Dermis blood vessel endothelial cell (primary cell): ENCODE measurements around the gene TNFSF13. TPM values are rescaled to one million over a fixed set of nuclear protein-coding genes. Genes with fewer than 3 reads are reported as not detected.
A peak's percentile ranks its signal among the peaks of the same experiment; 100 is the strongest.

Experiments
- DNase-seq: peaks from one replicate; pipeline ENCODE4 v3.0.0; 2010
- total RNA-seq: library from RNA; depleted of rRNA; stranded (reverse); fragments of >200 nt; gene quantifications from 2 replicates; pipeline ENCODE4 v1.2.3, GENCODE V29; 2014

Gene TNFSF13, protein sequence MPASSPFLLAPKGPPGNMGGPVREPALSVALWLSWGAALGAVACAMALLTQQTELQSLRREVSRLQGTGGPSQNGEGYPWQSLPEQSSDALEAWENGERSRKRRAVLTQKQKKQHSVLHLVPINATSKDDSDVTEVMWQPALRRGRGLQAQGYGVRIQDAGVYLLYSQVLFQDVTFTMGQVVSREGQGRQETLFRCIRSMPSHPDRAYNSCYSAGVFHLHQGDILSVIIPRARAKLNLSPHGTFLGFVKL
- 0.88 and 1.2 TPM in 2 replicates for total RNA-seq

DNA sequence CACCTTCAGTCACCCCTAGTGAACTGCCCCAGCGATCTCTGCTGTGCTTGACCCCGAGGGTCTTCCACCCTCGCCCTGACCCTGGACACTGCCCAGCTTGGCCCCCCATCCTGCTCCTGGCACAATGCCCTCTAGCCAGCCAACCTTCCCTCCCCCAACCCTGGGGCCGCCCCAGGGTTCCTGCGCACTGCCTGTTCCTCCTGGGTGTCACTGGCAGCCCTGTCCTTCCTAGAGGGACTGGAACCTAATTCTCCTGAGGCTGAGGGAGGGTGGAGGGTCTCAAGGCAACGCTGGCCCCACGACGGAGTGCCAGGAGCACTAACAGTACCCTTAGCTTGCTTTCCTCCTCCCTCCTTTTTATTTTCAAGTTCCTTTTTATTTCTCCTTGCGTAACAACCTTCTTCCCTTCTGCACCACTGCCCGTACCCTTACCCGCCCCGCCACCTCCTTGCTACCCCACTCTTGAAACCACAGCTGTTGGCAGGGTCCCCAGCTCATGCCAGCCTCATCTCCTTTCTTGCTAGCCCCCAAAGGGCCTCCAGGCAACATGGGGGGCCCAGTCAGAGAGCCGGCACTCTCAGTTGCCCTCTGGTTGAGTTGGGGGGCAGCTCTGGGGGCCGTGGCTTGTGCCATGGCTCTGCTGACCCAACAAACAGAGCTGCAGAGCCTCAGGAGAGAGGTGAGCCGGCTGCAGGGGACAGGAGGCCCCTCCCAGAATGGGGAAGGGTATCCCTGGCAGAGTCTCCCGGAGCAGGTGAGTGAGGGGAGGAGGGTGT lies at the start of gene TNFSF13:
TNFSF13 (plus strand) TSS at position 207 of the 776 bp plus-strand sequence; CDS start at position 497, 290 bp downstream.
- DNase-seq, result no peak

- DNase-seq, result no peak
Observed at GRCh38 chr17:7508846-7509245, 49.7 kb upstream of the TNFSF13 start.

DNA sequence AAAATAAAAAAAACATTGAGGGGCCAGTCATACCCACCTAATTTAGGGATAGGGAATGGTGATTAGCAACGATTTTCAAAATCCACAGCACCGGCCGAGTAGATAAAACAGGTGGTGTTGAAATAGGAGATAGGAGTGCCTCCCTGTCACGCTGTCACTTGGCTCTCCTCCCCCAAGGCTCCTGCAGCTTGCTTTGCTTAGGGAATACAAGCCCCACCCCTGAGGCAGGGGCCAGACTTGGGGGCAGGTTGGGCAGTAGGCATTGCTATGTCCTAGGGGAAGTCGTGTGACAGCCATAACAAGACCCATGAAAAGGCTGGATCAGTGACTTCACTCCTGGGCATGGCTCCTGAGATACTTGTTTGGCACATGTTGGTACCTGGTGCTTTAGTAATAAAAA lies 48.6 kb upstream of the TNFSF13 start:
- DNase-seq, result no peak

DNA sequence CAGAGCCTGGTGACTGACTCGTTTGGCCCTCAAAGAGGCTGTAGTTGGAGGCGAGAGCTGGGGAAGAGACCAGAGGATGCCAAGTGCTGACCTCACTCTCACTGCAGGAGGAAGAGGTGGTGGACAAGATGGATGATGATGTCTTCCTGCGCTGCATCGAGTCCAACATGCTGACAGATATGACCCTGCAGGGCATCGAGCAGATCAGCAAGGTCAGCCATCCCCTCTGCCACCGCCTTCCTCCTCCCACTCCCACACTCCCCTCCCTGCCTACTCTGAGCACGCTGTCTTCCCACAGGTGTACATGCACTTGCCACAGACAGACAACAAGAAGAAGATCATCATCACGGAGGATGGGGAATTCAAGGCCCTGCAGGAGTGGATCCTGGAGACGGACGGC lies 47.4 kb upstream of the TNFSF13 start:
- no peak for DNase-seq

- DNase-seq, result no peak
Observed at GRCh38 chr17:7512105-7512504, 46.4 kb upstream of the TNFSF13 start.

GRCh38 chr17:7512824-7513540 lies 45.6 kb upstream of the TNFSF13 start:
- DNase-seq, result no peak

GRCh38 chr17:7513850-7514419 lies 44.6 kb upstream of the TNFSF13 start:
- DNase-seq, result no peak

- DNase-seq, result no peak
Observed at GRCh38 chr17:7515911-7516610, 42.5 kb upstream of the TNFSF13 start.

DNA sequence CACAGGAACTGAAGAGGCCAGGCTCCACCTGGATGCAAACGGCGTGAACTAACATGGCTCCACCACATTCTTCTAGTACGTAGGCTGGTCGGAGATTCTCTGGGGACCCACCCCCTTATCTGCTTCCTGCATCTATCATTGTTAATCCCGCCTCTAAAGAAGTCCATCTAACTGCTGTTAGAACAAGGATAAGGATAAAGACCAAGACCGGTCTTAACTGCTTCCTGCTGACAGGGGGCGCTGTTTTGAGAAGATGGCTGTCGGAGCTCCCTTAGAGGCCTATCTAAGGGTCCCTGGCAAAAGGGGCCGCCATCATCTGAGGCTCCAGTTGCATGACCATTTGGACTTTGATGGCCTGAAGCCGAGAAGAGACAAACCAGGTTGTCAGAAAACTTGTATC lies 35.5 kb upstream of the TNFSF13 start:
- peak; percentile 60 for DNase-seq

GRCh38 chr17:7528842-7529241 lies 29.7 kb upstream of the TNFSF13 start:
- no peak for DNase-seq

DNA sequence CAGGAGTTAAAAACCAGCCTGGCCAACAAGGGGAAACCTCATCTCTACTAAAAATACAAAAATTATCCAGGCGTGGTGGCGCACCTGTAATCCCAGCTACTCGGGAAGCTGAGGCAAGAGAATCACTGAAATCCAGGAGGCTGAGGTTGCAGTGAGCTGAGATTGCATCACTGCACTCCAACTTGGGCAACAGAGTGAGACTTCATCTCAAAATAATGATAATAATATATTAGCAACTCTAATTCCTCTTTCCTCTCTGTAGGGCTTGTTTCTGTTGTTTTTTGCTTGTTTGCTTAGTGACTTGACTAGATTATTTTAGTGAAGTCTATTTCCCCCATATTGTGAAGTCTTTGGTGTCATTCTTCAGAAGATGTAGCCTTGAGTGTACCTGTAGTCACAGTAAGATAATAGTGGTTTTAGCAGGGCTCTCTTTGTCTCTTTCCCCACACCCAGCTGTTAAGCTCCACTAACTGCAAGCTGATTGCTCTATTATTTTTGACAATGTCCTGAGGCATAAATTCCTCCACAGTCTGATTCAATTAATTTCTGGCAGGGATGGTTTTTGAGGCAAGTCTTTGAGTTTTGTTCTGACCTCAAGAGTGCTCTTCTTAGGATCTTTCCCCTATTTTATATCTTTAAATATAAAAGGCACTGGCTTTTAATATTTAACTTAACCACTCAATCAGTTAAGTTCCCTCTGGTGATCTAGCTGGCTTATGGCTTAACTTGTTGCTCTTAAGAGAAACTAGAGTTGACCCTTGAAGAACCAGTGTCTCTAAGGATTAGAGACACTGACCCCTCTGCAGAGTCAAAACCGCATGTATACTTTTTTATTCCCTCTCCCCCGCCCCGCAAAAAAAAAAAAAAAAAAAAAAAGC lies 28.3 kb upstream of the TNFSF13 start:
- DNase-seq, result no peak

- no peak for DNase-seq
Observed at GRCh38 chr17:7538050-7538449, 20.5 kb upstream of the TNFSF13 start.

- peak; percentile 66 for DNase-seq
Observed at GRCh38 chr17:7538891-7539545, 19.5 kb upstream of the TNFSF13 start.

DNA sequence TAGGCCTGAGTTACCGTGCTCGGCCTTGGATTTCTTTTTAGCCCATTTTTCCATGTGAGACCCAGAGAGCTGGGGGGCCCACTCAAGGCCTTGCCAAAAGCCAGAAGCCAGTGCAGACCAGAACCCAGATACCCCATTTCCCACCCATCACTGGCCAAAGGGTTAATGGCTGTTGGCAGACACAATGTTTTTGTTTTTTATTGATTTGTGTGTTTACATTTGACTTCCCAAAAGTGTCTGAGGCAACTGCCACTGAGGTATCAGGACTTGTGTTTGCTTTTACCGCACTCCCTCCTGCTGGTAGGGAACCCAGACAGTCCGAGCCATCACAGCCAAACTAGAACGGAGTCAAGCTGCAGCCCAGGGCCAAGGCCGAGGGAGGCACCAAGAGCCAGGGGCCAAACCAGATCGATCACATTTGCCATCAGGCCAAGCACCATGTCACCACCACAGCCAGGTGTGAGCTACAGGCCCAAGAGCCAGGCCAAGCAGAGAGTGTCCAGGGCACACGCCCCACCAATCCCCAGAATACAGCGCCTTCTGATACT lies 17.4 kb upstream of the TNFSF13 start:
- DNase-seq, result no peak

DNA sequence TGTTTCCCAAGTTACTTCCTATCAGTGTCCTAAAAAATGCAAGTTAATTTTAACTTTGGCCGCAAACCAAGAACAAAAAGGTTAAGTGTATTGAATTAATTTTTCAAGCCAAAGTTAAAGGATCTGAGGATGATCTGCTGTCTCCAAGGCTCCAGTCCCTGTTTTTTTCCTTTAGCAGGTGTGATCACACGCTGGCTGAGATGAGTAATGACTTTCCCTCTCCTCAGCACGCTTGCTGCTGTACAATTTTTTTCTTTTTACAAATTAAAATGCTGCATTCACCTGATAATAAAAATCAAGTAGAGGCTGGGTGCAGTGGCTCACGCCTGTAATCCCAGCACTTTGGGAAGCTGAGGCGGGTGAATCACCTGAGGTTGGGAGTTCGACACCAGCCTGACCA lies 13.6 kb upstream of the TNFSF13 start:
- DNase-seq, result no peak

- peak; percentile 44 for DNase-seq
Observed at GRCh38 chr17:7548585-7549400, 9.8 kb upstream of the TNFSF13 start, which contains the start of gene TNFSF12. TSS of gene TNFSF12 (plus strand) at chr17:7549058. CDS start at chr17:7549154, 96 bp downstream.

DNA sequence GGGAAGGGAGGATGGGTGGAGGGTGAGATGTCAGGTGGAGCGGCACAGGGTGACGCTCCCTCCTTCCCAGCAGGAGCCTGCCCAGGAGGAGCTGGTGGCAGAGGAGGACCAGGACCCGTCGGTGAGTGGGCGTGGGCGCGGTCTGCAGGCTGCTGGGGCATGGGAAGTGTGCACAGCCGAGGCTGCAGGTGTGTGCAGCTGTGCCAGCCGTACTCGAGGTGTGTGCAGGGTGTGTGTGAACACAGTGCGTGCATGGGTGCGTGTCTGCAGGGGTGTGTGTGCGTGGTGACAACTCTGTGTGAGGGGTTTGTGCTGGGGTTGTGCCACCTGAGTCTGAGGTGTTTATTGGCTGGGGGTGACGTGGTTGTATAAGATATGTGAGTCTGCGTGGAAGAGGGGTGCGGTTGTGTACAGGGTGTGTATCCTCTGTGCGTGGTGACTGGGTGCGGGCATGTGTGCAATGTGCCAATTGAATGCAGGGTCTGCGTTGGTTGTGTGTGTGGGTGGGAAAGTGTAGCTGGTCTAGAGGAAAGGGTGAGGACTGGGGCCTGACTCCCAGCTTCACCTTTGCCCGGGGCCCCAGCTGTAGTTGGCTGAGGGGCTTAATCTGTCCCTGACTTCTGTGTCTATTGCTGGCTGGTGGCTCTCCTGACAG lies 9.0 kb upstream of the TNFSF13 start:
- DNase-seq, result peak; percentile 11

DNA sequence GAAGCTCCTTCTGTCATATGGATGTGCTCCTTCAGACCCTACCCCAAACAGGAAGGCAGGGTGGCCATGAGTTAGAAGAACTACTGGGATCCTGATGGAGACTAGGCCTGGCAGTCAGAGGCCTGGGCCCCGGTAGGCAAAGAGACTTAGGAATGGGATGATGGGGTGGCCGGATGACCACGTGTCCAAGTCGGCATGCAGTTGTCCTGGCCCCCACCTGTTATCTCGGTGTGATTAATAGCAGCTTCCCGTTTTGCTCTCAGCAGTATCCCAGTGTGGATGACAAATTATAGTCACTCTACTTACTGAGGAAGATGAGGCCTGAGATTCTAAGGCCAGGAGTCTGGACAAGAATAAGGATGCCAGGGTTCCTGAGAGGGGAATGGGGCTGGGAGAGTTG lies 8.2 kb upstream of the TNFSF13 start:
- DNase-seq, result no peak

- DNase-seq, result no peak
Observed at GRCh38 chr17:7551396-7551795, 7.2 kb upstream of the TNFSF13 start.
